Spleen (tissue), 11 donors: Measurements from ENCODE around the gene DHX32. TPM values are rescaled to one million over a fixed set of nuclear protein-coding genes. Genes with fewer than 3 reads are reported as not detected.

Experiments
- DNase-seq: peaks from one replicate; pipeline ENCODE4 v3.0.0-alpha.2; 2020
- H3K27ac ChIP-seq, 8 donors: fragments of 200-600 bp; sonication (generic) in 7 of 8; 1 replicate in 4 of 8; 2 replicates in 4 of 8; pipeline versions ENCODE4 v1.5.0 to v1.8.0; 2016 to 2021; ENCODE audit warnings: inconsistent platforms in 4 of 8, mild to moderate bottlenecking in 4 of 8, moderate library complexity in 1 of 8
- H3K27me3 ChIP-seq, 7 donors: fragments of 200-600 bp; sonication (generic) in 6 of 7; replicated peaks in 1 of 7; 1 replicate in 4 of 7; 2 replicates in 3 of 7; pipeline versions ENCODE4 v1.5.0 to v1.8.0; 2016 to 2021; ENCODE audit warnings: inconsistent platforms in 3 of 7, mild to moderate bottlenecking in 1 of 7
- H3K36me3 ChIP-seq, 6 donors: fragments of 200-600 bp; sonication (generic) in 5 of 6; 1 replicate in 4 of 6; 2 replicates in 2 of 6; pipeline versions ENCODE4 v1.5.0 to v1.8.0; 2016 to 2021; ENCODE audit warnings: inconsistent platforms in 2 of 6
- H3K4me1 ChIP-seq, 6 donors: fragments of 200-600 bp; sonication (generic) in 5 of 6; 1 replicate in 3 of 6; 2 replicates in 3 of 6; pipeline versions ENCODE4 v1.5.0 to v1.8.0; 2016 to 2021; ENCODE audit warnings: inconsistent platforms in 3 of 6
- H3K4me3 ChIP-seq, 8 donors: fragments of 200-600 bp; sonication (generic) in 7 of 8; 1 replicate in 4 of 8; 2 replicates in 4 of 8; pipeline versions ENCODE4 v1.5.0 to v1.8.0; 2016 to 2021; ENCODE audit warnings: inconsistent platforms in 4 of 8, mild to moderate bottlenecking in 4 of 8, moderate library complexity in 2 of 8
- H3K9me3 ChIP-seq, 8 donors: fragments of 200-600 bp; sonication (generic) in 7 of 8; 1 replicate in 4 of 8; 2 replicates in 4 of 8; pipeline versions ENCODE4 v1.5.0 to v1.8.0; 2016 to 2021; ENCODE audit warnings: inconsistent platforms in 4 of 8
- POLR2A ChIP-seq, 3 donors: fragments of 450-650 bp; IDR thresholded peaks; one replicate each; pipeline ENCODE4 v1.5.1; 2017; ENCODE audit warnings: antibody characterized with exemption in 3 of 3, mild to moderate bottlenecking in 1 of 3
- POLR2AphosphoS5 ChIP-seq, 3 donors: sonication (generic); formaldehyde crosslinking; IDR thresholded peaks; one replicate each; pipeline ENCODE4 v1.5.1; 2017; ENCODE audit warnings: antibody characterized with exemption in 3 of 3
- WGBS, 5 donors: extraction: QIAGEN DNeasy Blood & Tissue Kit in 3 of 5; methylation state at CpG; one replicate each; pipeline versions ENCODE4 v1.1.5 to v1.1.7; 2013 to 2018; 5-methylcytosine and 5-hydroxymethylcytosine counted together
- intact Hi-C: fragments of 100-400 bp; cut with DNase I; formaldehyde crosslinking; loops from one replicate; pipeline ENCODE4 v1.15.0; 2023; ENCODE audit warnings: low total_unique reads
- polyA plus RNA-seq, 3 donors: library from polyadenylated mRNA; stranded (reverse); fragments of 200-250 nt; gene quantifications; one replicate each; pipeline ENCODE4 v1.2.1, GENCODE V29; 2013
- total RNA-seq, 7 donors: library from RNA; depleted of rRNA in 3 of 7; stranded (reverse); fragments of >200 nt in 3 of 7; fragmentation: NEBNext Ultra II Directional in 4 of 7; extraction: Animal tissue kit (Norgen Biotek cat#: 25700) in 4 of 7; gene quantifications; one replicate each; pipeline versions ENCODE4 v1.1.0 to v1.2.1, GENCODE V29; 2016 to 2021
- TF ChIP-seq, protein P1 (sequence below), 11 experiments: fragments of 200-600 bp in 7 of 11; fragments of 450-650 bp in 4 of 11; sonication (generic) in 4 of 11; IDR thresholded peaks in 8 of 11; conservative IDR thresholded peaks in 3 of 11; 1 replicate in 7 of 11; 2 replicates in 4 of 11; pipeline versions ENCODE4 v1.4.0 to v1.8.0; 2016 to 2021; ENCODE audit warnings: antibody characterized with exemption in 11 of 11, inconsistent platforms in 4 of 11, mild to moderate bottlenecking in 1 of 11
- donor health status: healthy with polysubstance abuse.
- donor health status: DM: no; HTN: no; CAD: no; lungs with moderate emphysema.
- donor health status: DM: no; HTN: no; CAD: no.
- donor health status: Bipolar disorder and iron deficiency.
- donor health status: healthy.
- donor health status: DM: no; HTN: no; CAD: no.
- donor health status: DM: yes; HTN: yes; CAD: no.

DHX32 gene
- total and polyA plus RNA-seq, 10 donors, result 8.6 to 27.7 (median 20.9) TPM

GRCh38 chr10:125845617-125846016, 35.5 kb downstream of the DHX32 start:
- Histone ChIP-seq H3K4me1 (peaks cover 0 to 19% (median 2%) of the 10 kb centered on the region in 6 donors), H3K27ac (peak overlapping the region in 1 of 8 donors; percentile 0), H3K36me3 (peaks cover under 1 to 90% (median 23%) of the 10 kb centered on the region in 6 donors), H3K4me3 (no peak overlapping the region), H3K27me3 (no peaks in the 10 kb centered on the region), H3K9me3 (no peaks in the 10 kb centered on the region)
- TF ChIP-seq, protein P1, sequence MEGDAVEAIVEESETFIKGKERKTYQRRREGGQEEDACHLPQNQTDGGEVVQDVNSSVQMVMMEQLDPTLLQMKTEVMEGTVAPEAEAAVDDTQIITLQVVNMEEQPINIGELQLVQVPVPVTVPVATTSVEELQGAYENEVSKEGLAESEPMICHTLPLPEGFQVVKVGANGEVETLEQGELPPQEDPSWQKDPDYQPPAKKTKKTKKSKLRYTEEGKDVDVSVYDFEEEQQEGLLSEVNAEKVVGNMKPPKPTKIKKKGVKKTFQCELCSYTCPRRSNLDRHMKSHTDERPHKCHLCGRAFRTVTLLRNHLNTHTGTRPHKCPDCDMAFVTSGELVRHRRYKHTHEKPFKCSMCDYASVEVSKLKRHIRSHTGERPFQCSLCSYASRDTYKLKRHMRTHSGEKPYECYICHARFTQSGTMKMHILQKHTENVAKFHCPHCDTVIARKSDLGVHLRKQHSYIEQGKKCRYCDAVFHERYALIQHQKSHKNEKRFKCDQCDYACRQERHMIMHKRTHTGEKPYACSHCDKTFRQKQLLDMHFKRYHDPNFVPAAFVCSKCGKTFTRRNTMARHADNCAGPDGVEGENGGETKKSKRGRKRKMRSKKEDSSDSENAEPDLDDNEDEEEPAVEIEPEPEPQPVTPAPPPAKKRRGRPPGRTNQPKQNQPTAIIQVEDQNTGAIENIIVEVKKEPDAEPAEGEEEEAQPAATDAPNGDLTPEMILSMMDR (IDR thresholded peaks at IDR 0.05 in 8 of 11, conservative IDR thresholded peaks at IDR 0.05 in 3 of 11), result no peak
- peak in 2 of 3 donors; percentile 13 to 27 for TF ChIP-seq POLR2AphosphoS5 (IDR thresholded peaks at IDR 0.05)
- intact Hi-C loops, result no loop called here
- no peak for DNase-seq
- 90 to 95% (median 92%) methylated on average over 10 to 11 of the region's 11 CpGs for WGBS, 5 donors

GRCh38 chr10:125844751-125845221, 36.3 kb downstream of the DHX32 start:
- TF ChIP-seq POLR2A (IDR thresholded peaks at IDR 0.05), result no peak
- TF ChIP-seq, protein P1 (IDR thresholded peaks at IDR 0.05 in 8 of 11, conservative IDR thresholded peaks at IDR 0.05 in 3 of 11), result no peak
- peak in 1 of 3 donors; percentile 52 for TF ChIP-seq POLR2AphosphoS5 (IDR thresholded peaks at IDR 0.05)
- Histone ChIP-seq H3K36me3 (peaks cover 2 to 91% (median 31%) of the 10 kb centered on the region in 6 donors), H3K9me3 (no peaks in the 10 kb centered on the region), H3K27me3 (no peaks in the 10 kb centered on the region), H3K4me3 (no peak overlapping the region), H3K4me1 (peaks cover 0 to 19% (median 2%) of the 10 kb centered on the region in 6 donors), H3K27ac (peak overlapping the region in 2 of 8 donors; percentile 0 to 27)
- 58 to 79% (median 76%) methylated on average over 7 of the region's 7 CpGs for WGBS, 5 donors
- intact Hi-C loops, result no loop called here
- DNase-seq, result no peak

- DNase-seq, result no peak
- Histone ChIP-seq H3K27ac (no peak overlapping the region), H3K9me3 (no peaks in the 10 kb centered on the region), H3K36me3 (peaks cover 2 to 91% (median 38%) of the 10 kb centered on the region in 6 donors), H3K4me1 (peaks cover 0 to 19% (median 2%) of the 10 kb centered on the region in 6 donors), H3K4me3 (no peak overlapping the region), H3K27me3 (no peaks in the 10 kb centered on the region)
- WGBS, 5 donors, result 85 to 92% (median 91%) methylated on average over 9 of the region's 9 CpGs
- intact Hi-C loops, result no loop called here
- TF ChIP-seq POLR2A (IDR thresholded peaks at IDR 0.05) (no peak), POLR2AphosphoS5 (IDR thresholded peaks at IDR 0.05) (no peak)
- TF ChIP-seq, protein P1 (IDR thresholded peaks at IDR 0.05 in 8 of 11, conservative IDR thresholded peaks at IDR 0.05 in 3 of 11), result no peak
These were observed 37.3 kb downstream of the DHX32 start for GRCh38 chr10:125843603-125844329.

DNA sequence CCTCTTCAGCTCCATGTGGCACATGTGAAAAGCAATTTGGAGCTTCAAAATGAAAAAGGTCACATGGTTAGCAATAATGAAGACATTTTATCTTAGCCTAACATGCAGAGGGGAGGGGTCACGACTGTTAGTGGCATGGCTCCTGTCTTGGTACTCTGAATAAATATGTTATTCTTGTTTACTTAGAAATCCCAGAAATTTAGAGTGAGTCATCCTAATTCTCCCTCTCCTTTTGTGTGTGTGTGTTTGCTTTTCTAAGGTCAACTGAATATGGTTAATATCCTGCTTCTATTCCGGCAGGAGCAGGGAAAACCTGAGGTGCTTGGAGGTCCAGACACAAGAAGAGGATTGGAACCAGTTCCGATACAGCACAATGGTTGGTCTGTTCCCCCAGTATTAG, 40.1 kb downstream of the DHX32 start:
- Histone ChIP-seq H3K27me3 (no peaks in the 10 kb centered on the region), H3K36me3 (peaks cover 2 to 93% (median 62%) of the 10 kb centered on the region in 6 donors), H3K9me3 (no peaks in the 10 kb centered on the region), H3K4me1 (peaks cover 0 to 19% (median 2%) of the 10 kb centered on the region in 6 donors), H3K4me3 (no peak overlapping the region), H3K27ac (no peak overlapping the region)
- TF ChIP-seq POLR2A (IDR thresholded peaks at IDR 0.05), result no peak
- TF ChIP-seq, protein P1 (IDR thresholded peaks at IDR 0.05 in 8 of 11, conservative IDR thresholded peaks at IDR 0.05 in 3 of 11), result no peak
- no peak for TF ChIP-seq POLR2AphosphoS5 (IDR thresholded peaks at IDR 0.05)
- no peak for DNase-seq
- intact Hi-C loops, result no loop called here
- 93 to 99% (median 97%) methylated on average over 3 of the region's 3 CpGs for WGBS, 5 donors
